ENCODE results near the gene SLC28A3.

DNA sequence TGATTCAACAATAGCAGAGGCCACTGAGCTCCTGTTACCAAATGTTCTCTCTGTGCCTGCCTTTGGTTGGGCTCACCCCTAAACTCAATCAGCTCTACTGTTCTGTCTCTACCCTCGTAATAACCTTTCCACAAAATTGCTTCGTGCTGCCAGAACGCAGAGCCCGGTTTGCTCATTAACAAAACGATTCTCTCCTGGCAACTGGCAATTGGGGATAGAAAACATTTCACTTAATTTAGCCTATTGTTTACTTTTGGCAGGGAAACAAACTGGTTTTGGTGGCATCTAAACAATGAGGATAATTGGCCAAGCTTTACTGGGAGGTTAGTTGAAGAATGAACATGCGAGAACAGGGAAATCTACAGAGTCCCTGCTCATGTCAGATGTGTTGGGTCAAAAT, 56.6 kb downstream of the SLC28A3 start:
- TF ChIP-seq, protein P1, sequence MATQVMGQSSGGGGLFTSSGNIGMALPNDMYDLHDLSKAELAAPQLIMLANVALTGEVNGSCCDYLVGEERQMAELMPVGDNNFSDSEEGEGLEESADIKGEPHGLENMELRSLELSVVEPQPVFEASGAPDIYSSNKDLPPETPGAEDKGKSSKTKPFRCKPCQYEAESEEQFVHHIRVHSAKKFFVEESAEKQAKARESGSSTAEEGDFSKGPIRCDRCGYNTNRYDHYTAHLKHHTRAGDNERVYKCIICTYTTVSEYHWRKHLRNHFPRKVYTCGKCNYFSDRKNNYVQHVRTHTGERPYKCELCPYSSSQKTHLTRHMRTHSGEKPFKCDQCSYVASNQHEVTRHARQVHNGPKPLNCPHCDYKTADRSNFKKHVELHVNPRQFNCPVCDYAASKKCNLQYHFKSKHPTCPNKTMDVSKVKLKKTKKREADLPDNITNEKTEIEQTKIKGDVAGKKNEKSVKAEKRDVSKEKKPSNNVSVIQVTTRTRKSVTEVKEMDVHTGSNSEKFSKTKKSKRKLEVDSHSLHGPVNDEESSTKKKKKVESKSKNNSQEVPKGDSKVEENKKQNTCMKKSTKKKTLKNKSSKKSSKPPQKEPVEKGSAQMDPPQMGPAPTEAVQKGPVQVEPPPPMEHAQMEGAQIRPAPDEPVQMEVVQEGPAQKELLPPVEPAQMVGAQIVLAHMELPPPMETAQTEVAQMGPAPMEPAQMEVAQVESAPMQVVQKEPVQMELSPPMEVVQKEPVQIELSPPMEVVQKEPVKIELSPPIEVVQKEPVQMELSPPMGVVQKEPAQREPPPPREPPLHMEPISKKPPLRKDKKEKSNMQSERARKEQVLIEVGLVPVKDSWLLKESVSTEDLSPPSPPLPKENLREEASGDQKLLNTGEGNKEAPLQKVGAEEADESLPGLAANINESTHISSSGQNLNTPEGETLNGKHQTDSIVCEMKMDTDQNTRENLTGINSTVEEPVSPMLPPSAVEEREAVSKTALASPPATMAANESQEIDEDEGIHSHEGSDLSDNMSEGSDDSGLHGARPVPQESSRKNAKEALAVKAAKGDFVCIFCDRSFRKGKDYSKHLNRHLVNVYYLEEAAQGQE (IDR thresholded peaks at IDR 0.05; ENCODE audit: low read depth, low read length) = no peak
- TF ChIP-seq, protein P2, sequence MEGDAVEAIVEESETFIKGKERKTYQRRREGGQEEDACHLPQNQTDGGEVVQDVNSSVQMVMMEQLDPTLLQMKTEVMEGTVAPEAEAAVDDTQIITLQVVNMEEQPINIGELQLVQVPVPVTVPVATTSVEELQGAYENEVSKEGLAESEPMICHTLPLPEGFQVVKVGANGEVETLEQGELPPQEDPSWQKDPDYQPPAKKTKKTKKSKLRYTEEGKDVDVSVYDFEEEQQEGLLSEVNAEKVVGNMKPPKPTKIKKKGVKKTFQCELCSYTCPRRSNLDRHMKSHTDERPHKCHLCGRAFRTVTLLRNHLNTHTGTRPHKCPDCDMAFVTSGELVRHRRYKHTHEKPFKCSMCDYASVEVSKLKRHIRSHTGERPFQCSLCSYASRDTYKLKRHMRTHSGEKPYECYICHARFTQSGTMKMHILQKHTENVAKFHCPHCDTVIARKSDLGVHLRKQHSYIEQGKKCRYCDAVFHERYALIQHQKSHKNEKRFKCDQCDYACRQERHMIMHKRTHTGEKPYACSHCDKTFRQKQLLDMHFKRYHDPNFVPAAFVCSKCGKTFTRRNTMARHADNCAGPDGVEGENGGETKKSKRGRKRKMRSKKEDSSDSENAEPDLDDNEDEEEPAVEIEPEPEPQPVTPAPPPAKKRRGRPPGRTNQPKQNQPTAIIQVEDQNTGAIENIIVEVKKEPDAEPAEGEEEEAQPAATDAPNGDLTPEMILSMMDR (IDR thresholded peaks at IDR 0.05 in 2 of 3, conservative IDR thresholded peaks at IDR 0.05 in 1 of 3; ENCODE audit: control insufficient read depth in 2 of 3, extremely low read depth in 1 of 3, insufficient read depth in 1 of 3, low read depth in 3 of 3, low read length in 3 of 3) = no peak
- no peak for TF ChIP-seq BACH1 (IDR thresholded peaks at IDR 0.05; ENCODE audit: borderline replicate concordance)
- TF ChIP-seq POLR2A (IDR thresholded peaks at IDR 0.05; ENCODE audit: low read depth, low read length) = no peak
- no peak for TF ChIP-seq CBX3 (IDR thresholded peaks at IDR 0.05; ENCODE audit: borderline replicate concordance, low read depth)
- TF ChIP-seq SIN3A (IDR thresholded peaks at IDR 0.05; ENCODE audit: low read depth, low read length) = no peak
- no peak for TF ChIP-seq JUNB (IDR thresholded peaks at IDR 0.05)
- TF ChIP-seq, protein P3, sequence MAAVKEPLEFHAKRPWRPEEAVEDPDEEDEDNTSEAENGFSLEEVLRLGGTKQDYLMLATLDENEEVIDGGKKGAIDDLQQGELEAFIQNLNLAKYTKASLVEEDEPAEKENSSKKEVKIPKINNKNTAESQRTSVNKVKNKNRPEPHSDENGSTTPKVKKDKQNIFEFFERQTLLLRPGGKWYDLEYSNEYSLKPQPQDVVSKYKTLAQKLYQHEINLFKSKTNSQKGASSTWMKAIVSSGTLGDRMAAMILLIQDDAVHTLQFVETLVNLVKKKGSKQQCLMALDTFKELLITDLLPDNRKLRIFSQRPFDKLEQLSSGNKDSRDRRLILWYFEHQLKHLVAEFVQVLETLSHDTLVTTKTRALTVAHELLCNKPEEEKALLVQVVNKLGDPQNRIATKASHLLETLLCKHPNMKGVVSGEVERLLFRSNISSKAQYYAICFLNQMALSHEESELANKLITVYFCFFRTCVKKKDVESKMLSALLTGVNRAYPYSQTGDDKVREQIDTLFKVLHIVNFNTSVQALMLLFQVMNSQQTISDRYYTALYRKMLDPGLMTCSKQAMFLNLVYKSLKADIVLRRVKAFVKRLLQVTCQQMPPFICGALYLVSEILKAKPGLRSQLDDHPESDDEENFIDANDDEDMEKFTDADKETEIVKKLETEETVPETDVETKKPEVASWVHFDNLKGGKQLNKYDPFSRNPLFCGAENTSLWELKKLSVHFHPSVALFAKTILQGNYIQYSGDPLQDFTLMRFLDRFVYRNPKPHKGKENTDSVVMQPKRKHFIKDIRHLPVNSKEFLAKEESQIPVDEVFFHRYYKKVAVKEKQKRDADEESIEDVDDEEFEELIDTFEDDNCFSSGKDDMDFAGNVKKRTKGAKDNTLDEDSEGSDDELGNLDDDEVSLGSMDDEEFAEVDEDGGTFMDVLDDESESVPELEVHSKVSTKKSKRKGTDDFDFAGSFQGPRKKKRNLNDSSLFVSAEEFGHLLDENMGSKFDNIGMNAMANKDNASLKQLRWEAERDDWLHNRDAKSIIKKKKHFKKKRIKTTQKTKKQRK (IDR thresholded peaks at IDR 0.05; ENCODE audit: low read depth, low read length) = no peak

All from GM12878 (cell line).